ENCODE measurements around the gene LYSMD2.

DNA sequence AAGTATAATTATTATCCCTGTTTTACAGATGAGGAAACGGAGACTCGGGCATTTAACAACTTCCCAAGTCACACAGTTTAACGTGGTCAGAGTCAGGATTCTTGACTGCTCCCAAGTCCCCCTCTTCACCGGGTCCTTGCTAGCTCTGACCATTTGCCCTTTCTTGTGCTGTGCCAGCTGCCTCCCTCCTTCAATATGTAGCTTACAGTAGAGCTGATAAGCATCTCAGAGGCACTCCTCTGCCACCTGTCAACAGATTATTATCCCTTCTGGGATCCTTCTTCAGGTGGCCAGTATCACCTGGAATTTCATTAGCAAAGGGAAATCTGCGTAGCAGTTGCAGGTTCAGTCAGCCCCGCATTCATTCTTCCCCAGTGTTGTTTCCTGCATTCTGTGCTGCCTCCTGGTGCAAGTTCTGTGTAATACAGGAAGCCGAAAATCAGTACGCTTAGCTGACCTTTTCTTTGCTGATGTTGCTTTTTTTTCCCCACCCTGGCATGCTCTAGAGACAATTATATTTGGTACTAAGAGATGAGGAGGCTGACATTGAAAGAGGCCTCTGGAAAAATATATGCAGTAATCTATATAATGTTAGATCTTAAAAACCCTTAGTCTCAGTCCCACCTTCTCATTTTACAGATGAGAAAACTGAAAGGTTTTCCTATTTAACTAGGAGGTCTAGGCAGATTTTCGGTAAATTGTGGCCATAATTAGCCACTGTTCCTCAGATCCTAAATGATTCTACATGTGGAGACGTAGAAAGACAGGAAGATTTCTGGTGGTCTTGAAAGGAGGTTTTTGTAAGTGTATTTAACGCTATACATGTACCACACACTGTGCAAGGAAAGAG lies 38.7 kb upstream of the LYSMD2 start:
- no peak for TF ChIP-seq CSDE1 (IDR thresholded peaks at IDR 0.05)
- TF ChIP-seq FOXM1 (IDR thresholded peaks at IDR 0.05; ENCODE audit: low read depth): no peak
- TF ChIP-seq FOXM1 (CRISPR knock-in tag; IDR thresholded peaks at IDR 0.05; ENCODE audit: low read depth): no peak
- no peak for TF ChIP-seq CBX2 (IDR thresholded peaks at IDR 0.05; ENCODE audit: insufficient read depth, low read length, poor library complexity, severe bottlenecking)
- no peak for TF ChIP-seq LARP7 (IDR thresholded peaks at IDR 0.05)
- TF ChIP-seq TRIM28 (IDR thresholded peaks at IDR 0.05): no peak
- TF ChIP-seq CEBPB (tag; IDR thresholded peaks at IDR 0.05): no peak

Data from K562 (cell line).